Left cardiac atrium (tissue), 2 donors: ENCODE measurements around the gene TCP1. TPM values are rescaled to one million over a fixed set of nuclear protein-coding genes. Genes with fewer than 3 reads are reported as not detected.

Source experiments
- total RNA-seq, 2 donors: library from RNA; stranded (reverse); fragmentation: NEBNext Ultra II Directional; extraction: Animal tissue kit (Norgen Biotek cat#: 25700); gene quantifications; one replicate each; pipeline ENCODE4 v1.2.1, GENCODE V29; 2021
- donor health status: DM: no; HTN: yes; CAD: no; lungs with severe emphysema.
- donor health status: DM: yes; HTN: yes; CAD: no.

Gene TCP1
- total RNA-seq, 2 donors from 2014 or later = 145 to 165 TPM

Other genes with a start within 250 kb of the TCP1 start
- gene SOD2, start 96.4 kb downstream of the TCP1 start, total RNA-seq = 100 to 1,000 TPM; 527 to 576 TPM
- 10 to 100 TPM; 42.1 to 57.4 TPM for gene WTAP, start 62.1 kb downstream of the TCP1 start, total RNA-seq
- gene ACAT2, start 27.6 kb downstream of the TCP1 start, total RNA-seq = 10 to 100 TPM; 10.3 to 12.2 TPM
- gene MRPL18, start 865 bp upstream of the TCP1 start, total RNA-seq = 10 to 100 TPM; 63.4 to 63.9 TPM
- gene PNLDC1, start 10.7 kb upstream of the TCP1 start, total RNA-seq = under 1 TPM in 1 of 2 donors, not detected in 1; 0.47 TPM
- not detected for gene MAS1, start 101.4 kb upstream of the TCP1 start, total RNA-seq
- 10 to 100 TPM; 50.1 to 56.2 TPM for gene IGF2R, start 179.5 kb upstream of the TCP1 start, total RNA-seq